Activated effector memory CD4-positive, alpha-beta T cell treated with anti-CD3 and anti-CD28 coated beads, Interleukin-2, amount 50 U/mL, for 16 hours (primary cell): Measurements from ENCODE around the gene HSD17B1.
A peak's percentile ranks its signal among the peaks of the same experiment; 100 is the strongest.
"Not testable (repeated sequence)": the region's sequence is repeated elsewhere in the genome, so short reads cannot be mapped to it uniquely, and the experiment has no call there.

Source experiments
- DNase-seq: peaks from one replicate; pipeline ENCODE4 v3.0.0-alpha.2; 2020

HSD17B1 gene, protein sequence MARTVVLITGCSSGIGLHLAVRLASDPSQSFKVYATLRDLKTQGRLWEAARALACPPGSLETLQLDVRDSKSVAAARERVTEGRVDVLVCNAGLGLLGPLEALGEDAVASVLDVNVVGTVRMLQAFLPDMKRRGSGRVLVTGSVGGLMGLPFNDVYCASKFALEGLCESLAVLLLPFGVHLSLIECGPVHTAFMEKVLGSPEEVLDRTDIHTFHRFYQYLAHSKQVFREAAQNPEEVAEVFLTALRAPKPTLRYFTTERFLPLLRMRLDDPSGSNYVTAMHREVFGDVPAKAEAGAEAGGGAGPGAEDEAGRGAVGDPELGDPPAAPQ

GRCh38 chr17:42552736-42553135, at the start of gene HSD17B1:
TSS of gene HSD17B1 (plus strand) at chr17:42552923. CDS start at chr17:42552934, 11 bp downstream.
- not testable (repeated sequence) for DNase-seq

DNA sequence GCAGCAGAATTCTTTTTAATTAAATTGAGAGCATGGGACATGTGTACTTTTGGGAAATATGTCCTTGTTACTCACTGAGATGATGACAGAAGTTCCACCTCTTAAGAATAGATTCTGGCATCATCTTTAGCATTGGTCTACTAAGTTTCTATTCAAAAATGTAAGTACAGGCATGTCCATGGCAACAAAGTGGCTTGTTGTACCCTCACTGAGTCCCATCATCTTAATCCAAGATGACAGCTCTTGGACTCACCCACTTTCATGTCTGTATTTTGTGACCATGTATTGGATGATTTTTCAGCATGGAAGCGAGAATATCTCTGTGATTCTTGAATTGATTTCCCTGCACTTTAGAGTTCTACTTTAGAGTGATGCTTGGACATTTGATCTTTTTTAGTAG, 49.8 kb upstream of the HSD17B1 start:
- no peak for DNase-seq

DNA sequence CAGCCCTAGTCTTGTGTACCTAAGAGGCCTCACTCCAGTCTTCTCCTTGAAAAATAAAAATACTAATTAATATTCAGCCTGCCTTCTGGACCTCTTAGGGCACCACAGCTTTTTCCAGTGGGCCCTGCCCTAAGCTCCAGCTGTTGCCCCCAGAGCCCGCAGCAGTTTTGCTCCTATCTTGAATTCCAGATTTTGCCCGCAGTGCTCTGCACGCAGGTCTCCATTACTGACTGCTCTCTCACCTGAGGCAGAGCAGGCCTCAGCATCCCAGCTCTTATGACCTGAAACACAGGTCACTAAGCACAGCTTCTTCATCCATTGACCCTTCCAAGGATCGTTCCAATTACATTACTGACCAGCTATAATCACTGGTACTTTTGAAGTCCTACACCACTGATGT, 45.1 kb upstream of the HSD17B1 start:
- DNase-seq, result no peak

DNA sequence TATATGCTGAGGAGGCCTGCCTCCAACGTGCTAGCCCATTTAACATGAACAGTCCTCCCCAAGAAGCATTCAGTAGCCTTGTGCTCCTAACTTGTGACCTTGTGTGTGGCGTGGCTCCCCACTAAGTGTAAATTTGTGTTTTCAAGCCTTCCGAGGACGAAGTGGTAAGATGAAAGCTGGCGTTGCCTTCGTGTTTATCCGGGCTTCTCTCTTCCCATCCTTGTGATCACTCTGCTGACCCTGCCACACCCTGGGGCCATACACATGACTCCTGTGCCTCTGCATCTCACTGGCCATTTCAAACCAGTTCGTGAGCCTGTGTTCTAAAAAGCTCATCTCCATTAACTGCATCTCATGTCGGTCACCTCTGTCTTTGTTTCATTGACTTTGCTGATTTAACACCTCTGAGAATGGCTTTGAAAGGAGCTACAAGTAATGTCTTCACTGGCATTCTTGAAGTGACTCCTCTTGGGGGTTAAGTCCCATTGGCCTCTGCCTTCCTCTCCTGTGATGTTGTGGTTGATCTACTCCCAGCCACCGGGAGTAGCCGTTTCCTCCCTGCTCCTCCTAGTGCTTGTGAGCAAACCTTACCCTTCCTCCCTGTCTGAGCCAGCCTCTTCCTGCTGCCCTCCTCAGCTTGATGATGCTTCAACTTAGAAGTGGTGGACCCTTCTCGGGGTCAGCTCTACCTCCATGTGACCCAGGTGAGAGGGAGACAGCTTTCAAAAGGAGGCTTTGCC, 44.1 kb upstream of the HSD17B1 start:
- no peak for DNase-seq

- no peak for DNase-seq
Observed at GRCh38 chr17:42509409-42509808, 43.3 kb upstream of the HSD17B1 start.

DNA sequence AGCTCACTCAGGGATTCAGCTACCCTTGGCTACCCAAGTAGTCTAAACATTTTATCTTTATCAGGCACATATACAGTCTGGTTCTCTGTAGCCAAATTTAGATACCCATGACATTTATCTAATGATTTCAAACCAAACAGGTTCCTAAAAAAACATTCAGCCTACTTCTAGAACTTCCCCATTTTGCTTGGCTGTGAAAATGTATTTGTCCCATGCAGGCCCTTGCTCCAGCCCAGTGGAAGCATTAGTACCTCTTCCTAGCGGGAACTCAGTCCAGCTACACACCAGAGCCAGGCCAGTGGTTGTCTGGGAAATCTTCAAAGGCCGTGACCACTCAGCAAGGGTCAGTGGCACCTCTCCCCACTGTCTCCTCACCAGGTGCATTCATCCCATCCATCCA, 42.9 kb upstream of the HSD17B1 start:
- no peak for DNase-seq

DNA sequence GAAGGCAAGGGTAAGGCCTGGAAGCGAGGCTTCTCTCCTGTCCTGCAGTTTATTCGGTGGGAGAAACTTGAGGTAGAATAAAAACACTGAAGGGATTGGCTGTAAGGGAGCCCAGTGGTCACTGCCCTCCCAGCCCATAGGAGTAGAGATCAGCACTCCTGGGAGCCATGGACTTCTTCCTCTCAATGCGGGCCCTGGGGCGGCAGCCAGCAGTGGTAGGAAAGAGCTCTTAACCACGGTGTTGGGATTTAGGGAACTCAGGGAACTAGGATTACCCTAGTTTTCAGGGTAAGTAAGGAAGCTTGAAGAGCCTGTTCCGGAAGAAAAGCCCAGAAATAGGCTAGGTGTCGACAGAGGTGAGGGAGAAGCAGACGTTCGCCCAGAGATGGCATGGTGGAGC, 40.5 kb upstream of the HSD17B1 start:
- DNase-seq, result no peak

DNA sequence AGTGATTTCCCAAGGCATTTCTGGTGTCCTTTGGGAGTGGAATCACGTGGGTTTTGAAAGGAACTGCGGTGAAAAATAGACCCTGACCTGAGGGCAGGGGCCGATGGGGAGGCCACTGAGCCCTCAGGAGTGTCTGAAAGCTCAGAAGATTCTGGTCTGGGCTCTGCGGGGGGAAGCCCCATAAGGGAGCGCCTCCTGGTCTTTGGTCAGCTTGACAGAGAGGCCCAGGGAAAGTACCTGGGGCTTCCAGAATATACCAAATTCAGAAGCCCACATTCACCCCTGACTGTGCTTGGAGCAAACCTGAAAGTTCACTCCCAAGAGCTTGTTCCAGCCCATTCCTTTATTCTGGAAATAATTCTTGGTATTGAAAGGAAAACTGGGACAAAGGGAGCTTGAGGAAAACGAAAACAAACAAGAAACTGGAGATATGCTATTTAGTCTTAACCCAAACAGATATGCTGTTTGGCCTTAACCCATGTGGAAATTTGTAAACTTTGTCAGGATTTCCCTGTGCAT, 39.9 kb upstream of the HSD17B1 start:
- no peak for DNase-seq

- DNase-seq, result no peak
Observed at GRCh38 chr17:42513686-42514085, 39.0 kb upstream of the HSD17B1 start.

DNA sequence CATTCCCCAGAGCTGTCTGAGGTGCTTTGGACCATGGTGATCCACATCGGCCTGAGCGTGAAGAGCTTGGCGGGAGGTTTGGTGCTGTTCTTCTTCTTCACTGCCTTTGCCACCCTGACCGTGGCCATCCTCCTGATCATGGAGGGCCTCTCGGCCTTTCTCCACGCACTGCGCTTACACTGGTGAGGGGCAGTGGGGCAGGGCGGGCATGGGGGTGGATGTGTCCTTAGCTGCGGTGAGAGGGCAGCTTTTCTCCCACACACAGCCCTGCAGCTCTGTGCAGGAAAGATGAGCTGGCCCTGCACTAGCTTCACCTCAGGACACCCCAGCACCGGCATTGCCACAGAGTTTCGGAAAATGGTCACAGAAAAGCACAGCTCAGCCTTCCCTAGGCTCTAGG, 38.4 kb upstream of the HSD17B1 start:
- no peak for DNase-seq

- no peak for DNase-seq
Observed at GRCh38 chr17:42514867-42515266, 37.9 kb upstream of the HSD17B1 start.

DNA sequence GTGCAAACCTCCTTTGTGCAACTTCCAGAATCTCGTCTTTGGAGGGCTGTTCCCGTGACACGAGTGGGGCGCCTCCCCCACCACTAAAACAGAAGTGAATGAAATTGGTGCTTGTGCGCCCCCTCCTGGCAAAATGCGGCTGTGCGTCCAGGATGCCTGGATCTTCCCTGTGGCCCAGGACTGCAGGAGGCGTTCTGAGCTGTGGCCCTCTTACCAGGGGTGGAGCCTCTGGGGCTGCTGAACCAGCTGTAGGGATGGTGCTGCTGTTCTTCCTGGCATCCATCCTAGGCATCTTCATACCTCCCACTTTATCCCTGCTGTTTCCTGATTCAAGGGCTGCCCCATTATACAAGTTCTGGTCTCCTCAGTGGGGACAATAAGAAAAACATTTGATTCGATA, 35.2 kb upstream of the HSD17B1 start:
- DNase-seq, result peak; percentile 93

GRCh38 chr17:42518046-42518754, 34.5 kb upstream of the HSD17B1 start:
- no peak for DNase-seq

- DNase-seq, result no peak
Observed at GRCh38 chr17:42518755-42519545, 33.8 kb upstream of the HSD17B1 start.

- DNase-seq, result no peak
Observed at GRCh38 chr17:42519546-42520491, 32.9 kb upstream of the HSD17B1 start.

GRCh38 chr17:42520540-42520951, 32.2 kb upstream of the HSD17B1 start:
- DNase-seq, result no peak

- no peak for DNase-seq
Observed at GRCh38 chr17:42521036-42521435, 31.7 kb upstream of the HSD17B1 start.

- no peak for DNase-seq
Observed at GRCh38 chr17:42521666-42522262, 31.0 kb upstream of the HSD17B1 start.

GRCh38 chr17:42522263-42522790, 30.4 kb upstream of the HSD17B1 start:
- DNase-seq, result no peak

DNA sequence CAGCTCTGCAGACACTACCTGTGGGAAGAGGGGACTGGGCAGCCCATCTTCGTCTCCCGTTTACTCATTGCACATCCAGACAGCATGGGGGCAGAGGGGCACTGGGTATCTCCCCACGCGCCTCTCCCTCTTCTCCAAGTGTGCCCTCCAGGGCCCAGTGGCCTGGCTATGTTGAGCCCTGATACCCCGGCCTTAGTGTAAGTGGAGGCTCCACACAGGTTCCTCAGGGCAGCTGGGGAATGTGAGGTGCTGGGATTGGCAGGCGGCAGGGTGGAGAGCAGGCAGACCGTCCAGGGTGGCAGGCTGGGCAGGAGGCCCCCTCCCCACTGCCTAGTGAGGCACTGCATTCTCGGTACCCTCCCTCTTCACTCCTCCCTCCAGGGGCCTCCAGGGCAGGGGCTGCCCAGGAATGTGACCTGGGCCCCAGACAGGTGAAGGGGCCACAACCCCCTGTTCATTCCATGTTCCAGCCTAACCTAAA, 29.9 kb upstream of the HSD17B1 start:
- DNase-seq, result no peak

DNA sequence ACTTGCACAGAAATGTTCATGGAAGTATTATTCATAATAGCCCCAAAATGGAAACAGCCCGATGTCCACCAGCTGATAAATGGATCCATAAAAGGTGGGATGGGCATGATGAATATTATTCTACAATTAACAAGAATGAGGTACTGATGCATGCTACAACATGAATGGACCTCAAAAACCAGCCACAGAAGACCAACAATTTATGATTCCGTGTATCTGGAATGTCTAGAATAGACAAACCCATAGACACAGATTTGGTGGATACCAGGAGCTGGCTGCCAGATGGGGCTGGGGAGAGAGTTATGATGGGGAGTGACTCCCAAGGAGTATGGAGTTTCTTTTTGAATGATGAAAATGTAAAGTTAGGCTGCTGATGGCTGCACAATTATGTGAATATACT, 27.5 kb upstream of the HSD17B1 start:
- DNase-seq, result no peak
